B cell (primary cell): ENCODE measurements around the gene BCL2L11. TPM values are rescaled to one million over a fixed set of nuclear protein-coding genes. Genes with fewer than 3 reads are reported as not detected.

Source experiments
- ATAC-seq: fragments of 200-7000 bp; cut with Tn5 transposase; one replicate; pipeline ENCODE4 v1.10.0; 2021; ENCODE audit warnings: low read depth, mild to moderate bottlenecking, moderate number of reproducible peaks, moderate library complexity
- CTCF ChIA-PET: fragments of 350-600 bp; sonication (Branson Sonifier 250); formaldehyde crosslinking; loops from one replicate; lab custom pipeline; 2021; ENCODE audit warnings: antibody characterized with exemption, inconsistent platforms; lab: Charles Lee
- POLR2A ChIA-PET: fragments of 350-600 bp; sonication (Branson Sonifier 250); formaldehyde crosslinking; loops from one replicate; lab custom pipeline; 2021; ENCODE audit warnings: antibody characterized with exemption; lab: Charles Lee
- DNase-seq: peaks from one replicate; pipeline ENCODE4 v3.0.0; 2013
- H2AFZ ChIP-seq: 2 replicates; pipeline ENCODE4 v1.6.1; 2012; ENCODE audit warnings: mild to moderate bottlenecking, low read depth, low read length; ENCODE audit not compliant: insufficient read depth, poor library complexity, severe bottlenecking
- H3K27ac ChIP-seq, 2 donors: 1 replicate in 1 of 2; 2 replicates in 1 of 2; pipeline ENCODE4 v1.5.1; 2012 to 2013; ENCODE audit warnings: low read length in 2 of 2, mild to moderate bottlenecking in 2 of 2, moderate library complexity in 1 of 2
- H3K27me3 ChIP-seq, 4 experiments: fragments of 200-600 bp in 1 of 4; sonication (generic) in 1 of 4; replicated peaks in 1 of 4; 1 replicate in 2 of 4; 2 replicates in 2 of 4; pipeline versions ENCODE4 v1.6.1 to v1.7.0; 2013 to 2016; ENCODE audit warnings: low read length in 3 of 4, mild to moderate bottlenecking in 2 of 4, mixed read lengths in 1 of 4, moderate library complexity in 1 of 4; ENCODE audit not compliant: insufficient read depth in 4 of 4, control insufficient read depth in 3 of 4; ENCODE audit errors: control extremely low read depth in 1 of 4
- H3K36me3 ChIP-seq, 2 experiments: replicated peaks in 1 of 2; 1 replicate in 1 of 2; 2 replicates in 1 of 2; pipeline versions ENCODE4 v1.6.1 to v1.7.1; 2013; ENCODE audit warnings: low read length in 1 of 2; ENCODE audit not compliant: insufficient read depth in 2 of 2, control insufficient read depth in 1 of 2; ENCODE audit errors: control extremely low read depth in 1 of 2, extremely low read depth in 1 of 2
- H3K4me1 ChIP-seq, 2 donors: fragments of 200-600 bp in 1 of 2; sonication (generic) in 1 of 2; 1 replicate in 1 of 2; 2 replicates in 1 of 2; pipeline versions ENCODE4 v1.5.1 to v1.6.1; 2013 to 2017; ENCODE audit warnings: low read length in 2 of 2; ENCODE audit not compliant: control insufficient read depth in 2 of 2, insufficient read depth in 2 of 2
- H3K4me2 ChIP-seq: replicated peaks from 2 replicates; pipeline ENCODE3; 2012; ENCODE audit warnings: mild to moderate bottlenecking, low read depth, low read length; ENCODE audit not compliant: poor library complexity, severe bottlenecking
- H3K4me3 ChIP-seq, 5 experiments: fragments of 200-600 bp in 1 of 5; sonication (generic) in 1 of 5; 1 replicate in 3 of 5; 2 replicates in 2 of 5; pipeline versions ENCODE4 v1.5.1 to v1.7.0; 2011 to 2016; ENCODE audit warnings: low read length in 4 of 5, mild to moderate bottlenecking in 4 of 5, low read depth in 2 of 5, control low read depth in 1 of 5, moderate library complexity in 1 of 5; ENCODE audit not compliant: insufficient read depth in 1 of 5; ENCODE audit errors: control extremely low read depth in 1 of 5, extremely low read depth in 1 of 5
- H3K79me2 ChIP-seq: fragments of 200-600 bp; sonication (generic); one replicate; pipeline ENCODE4 v1.6.0; 2016; ENCODE audit warnings: low read length; ENCODE audit not compliant: control insufficient read depth, insufficient read depth
- H3K9ac ChIP-seq: fragments of 200-600 bp; sonication (generic); 2 replicates; pipeline ENCODE4 v1.6.1; 2017; ENCODE audit warnings: mild to moderate bottlenecking, low read length, moderate library complexity
- H3K9me3 ChIP-seq, 3 donors: one replicate each; pipeline versions ENCODE4 v1.6.1 to v1.7.1; 2013; ENCODE audit warnings: low read length in 2 of 3; ENCODE audit not compliant: control insufficient read depth in 2 of 3, insufficient read depth in 1 of 3; ENCODE audit errors: control extremely low read depth in 1 of 3
- H4K20me1 ChIP-seq: 2 replicates; pipeline ENCODE4 v1.6.0; 2012; ENCODE audit warnings: mild to moderate bottlenecking, low read length; ENCODE audit not compliant: insufficient read depth, control insufficient read depth, poor library complexity, severe bottlenecking
- H3K27ac Mint-ChIP-seq: one replicate; pipeline ENCODE4 v1.8.0; 2021; ENCODE audit warnings: mixed read lengths
- H3K27me3 Mint-ChIP-seq: one replicate; pipeline ENCODE4 v1.8.0; 2021; ENCODE audit warnings: mixed read lengths
- H3K4me1 Mint-ChIP-seq: one replicate; pipeline ENCODE4 v1.8.0; 2021; ENCODE audit warnings: mixed read lengths
- H3K4me3 Mint-ChIP-seq: one replicate; pipeline ENCODE4 v1.8.0; 2021; ENCODE audit warnings: mixed read lengths
- H3K9me3 Mint-ChIP-seq: one replicate; pipeline ENCODE4 v1.8.0; 2022; ENCODE audit warnings: mixed read lengths; ENCODE audit not compliant: insufficient read depth
- CTCF ChIP-seq: fragments of 200-600 bp; IDR thresholded peaks from one replicate; pipeline ENCODE4 v1.8.0; 2022; ENCODE audit warnings: antibody characterized with exemption, mild to moderate bottlenecking
- EZH2 ChIP-seq: IDR thresholded peaks from 2 replicates; pipeline ENCODE4 v1.6.1; 2012; ENCODE audit warnings: borderline replicate concordance, low read depth, mild to moderate bottlenecking, moderate library complexity, low read length; ENCODE audit not compliant: insufficient read depth, poor library complexity, severe bottlenecking
- WGBS: methylation state at CpG from one replicate; pipeline ENCODE4 v1.1.5; 2013; ENCODE audit warnings: missing lambda C conversion rate; ENCODE audit not compliant: insufficient coverage; 5-methylcytosine and 5-hydroxymethylcytosine counted together
- intact Hi-C: fragments of 100-400 bp; cut with micrococcal nuclease; formaldehyde crosslinking; loops from one replicate; pipeline ENCODE4 v1.10.0; 2022
- polyA plus RNA-seq: library from polyadenylated mRNA; depleted of rRNA; stranded (reverse); fragments of >200 nt; gene quantifications from 2 replicates; pipeline ENCODE4 v1.2.3, GENCODE V29; 2012
- total RNA-seq, 2 donors: library from RNA; stranded (reverse); fragments of 120-200 nt in 1 of 2; gene quantifications; 1 replicate in 1 of 2; 2 replicates in 1 of 2; pipeline versions ENCODE4 v1.2.3 to v1.2.4, GENCODE V29; 2013 to 2022

Gene BCL2L11
- total and polyA plus RNA-seq, 2 donors (not counting 1 experiment from before 2014, with no cell fraction given): 13.8 to 164 TPM

DNA sequence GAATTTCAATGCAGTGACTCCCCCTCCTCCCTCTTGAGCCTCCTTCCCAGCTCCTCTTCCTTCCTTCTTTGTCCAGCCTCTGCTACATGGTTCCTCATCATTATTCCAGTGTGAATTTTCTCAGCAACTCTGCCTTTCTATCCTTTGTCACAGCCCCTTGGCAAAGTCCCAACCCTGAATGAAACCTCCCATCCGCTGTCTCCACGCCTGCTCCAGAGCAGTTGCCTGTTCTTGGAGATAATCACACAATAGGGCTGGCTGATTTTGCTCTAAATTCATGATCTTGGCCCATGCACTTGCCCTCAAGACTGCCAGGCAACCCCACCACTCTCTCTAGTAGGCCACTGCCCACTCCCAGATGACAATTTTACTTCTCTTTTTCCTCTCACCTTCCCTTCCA, 61.4 kb downstream of the BCL2L11 start:
- ChIA-PET POLR2A (no interaction called here), CTCF (no interaction called here)
- no peaks in the 10 kb centered on the region for H3K79me2 ChIP-seq
- ATAC-seq: no peak
- no peak overlapping the region for H3K27ac ChIP-seq
- TF ChIP-seq EZH2 (no peak), CTCF (no peak)
- H3K9me3 ChIP-seq: no peaks in the 10 kb centered on the region
- WGBS: 89% methylated on average over 2 of the region's 2 CpGs
- H3K4me3 Mint-ChIP-seq: no peak overlapping the region
- H3K4me1 Mint-ChIP-seq: no peaks in the 10 kb centered on the region
- no peak overlapping the region for H3K27ac Mint-ChIP-seq
- H3K9ac ChIP-seq: no peak overlapping the region
- H2AFZ ChIP-seq: no peak overlapping the region
- intact Hi-C loops: no loop called here
- no peaks in the 10 kb centered on the region for H3K9me3 Mint-ChIP-seq
- H3K4me2 ChIP-seq: no peak overlapping the region
- no peaks in the 10 kb centered on the region for H4K20me1 ChIP-seq
- no peak overlapping the region for H3K4me3 ChIP-seq
- peaks cover 6% of the 10 kb centered on the region for H3K27me3 Mint-ChIP-seq
- no peak for DNase-seq
- peaks cover 0 to 5% (median 0%) of the 10 kb centered on the region in 4 experiments for H3K27me3 ChIP-seq
- no peaks in the 10 kb centered on the region for H3K36me3 ChIP-seq
- H3K4me1 ChIP-seq: no peaks in the 10 kb centered on the region

DNA sequence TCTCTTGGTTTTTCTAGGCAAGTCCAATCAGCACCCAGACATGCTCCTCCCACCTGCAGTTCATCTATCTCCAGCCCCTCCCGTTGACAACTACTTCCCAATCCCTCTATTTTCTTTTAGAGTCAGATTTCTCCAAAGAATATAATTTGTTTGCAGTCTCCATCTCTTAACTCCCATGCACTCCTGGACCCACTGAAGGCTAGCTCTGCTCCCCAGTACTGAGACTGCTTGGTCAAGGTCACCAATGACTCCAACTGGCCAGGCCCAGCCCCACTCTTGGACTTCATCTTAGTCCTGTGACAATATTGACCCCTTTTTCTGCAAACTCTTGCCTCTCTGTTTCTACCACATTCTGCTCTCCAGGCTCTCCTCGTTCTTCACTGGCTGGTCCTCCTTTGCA, 62.0 kb downstream of the BCL2L11 start:
- no peak overlapping the region for H3K27ac ChIP-seq
- no peak for TF ChIP-seq EZH2
- TF ChIP-seq CTCF: no peak
- intact Hi-C loops: no loop called here
- 94% methylated on average over 1 of the region's 2 CpGs for WGBS
- H3K4me3 ChIP-seq: no peak overlapping the region
- H3K9me3 ChIP-seq: no peaks in the 10 kb centered on the region
- CTCF ChIA-PET: no interaction called here
- H3K27ac Mint-ChIP-seq: no peak overlapping the region
- H4K20me1 ChIP-seq: no peaks in the 10 kb centered on the region
- no peak overlapping the region for H3K4me3 Mint-ChIP-seq
- peaks cover 0 to 5% (median 0%) of the 10 kb centered on the region in 4 experiments for H3K27me3 ChIP-seq
- peaks cover 4% of the 10 kb centered on the region for H3K27me3 Mint-ChIP-seq
- no peak overlapping the region for H2AFZ ChIP-seq
- no peaks in the 10 kb centered on the region for H3K4me1 ChIP-seq
- POLR2A ChIA-PET: interaction anchor here (0.6 to 0.8 kb wide), 2 partner anchors 14 to 206 kb away, joined by 3 to 11 read pairs; no protein-coding TSS in a partner anchor
- H3K9me3 Mint-ChIP-seq: no peaks in the 10 kb centered on the region
- H3K4me1 Mint-ChIP-seq: no peaks in the 10 kb centered on the region
- no peak overlapping the region for H3K9ac ChIP-seq
- no peaks in the 10 kb centered on the region for H3K36me3 ChIP-seq
- H3K4me2 ChIP-seq: no peak overlapping the region
- ATAC-seq: no peak
- DNase-seq: no peak
- no peaks in the 10 kb centered on the region for H3K79me2 ChIP-seq
